ENCODE results near the gene KCNT2.

DNA sequence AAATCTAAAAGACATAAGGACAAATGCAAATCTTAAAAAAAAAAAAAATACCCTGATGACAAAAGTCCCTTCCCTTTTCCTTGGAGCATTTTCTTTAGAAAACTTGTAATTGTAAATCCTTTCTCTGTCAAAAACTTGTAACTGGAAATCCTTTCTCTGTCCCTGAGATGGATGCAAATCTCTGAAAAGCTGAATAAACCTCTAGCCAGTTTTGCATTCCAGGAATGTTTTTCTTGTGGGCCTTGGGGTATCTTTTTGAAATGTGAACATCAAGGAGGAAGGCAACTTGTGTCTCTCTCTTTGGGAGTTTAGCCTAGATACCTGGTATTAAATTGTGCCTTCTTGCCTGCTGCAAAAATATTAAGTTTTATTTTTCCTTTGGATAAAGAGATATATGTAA lies 305.3 kb downstream of the KCNT2 start:
- no peak for TF ChIP-seq CHD2 (IDR thresholded peaks at IDR 0.05; ENCODE audit: low read length)
- TF ChIP-seq, protein P1, sequence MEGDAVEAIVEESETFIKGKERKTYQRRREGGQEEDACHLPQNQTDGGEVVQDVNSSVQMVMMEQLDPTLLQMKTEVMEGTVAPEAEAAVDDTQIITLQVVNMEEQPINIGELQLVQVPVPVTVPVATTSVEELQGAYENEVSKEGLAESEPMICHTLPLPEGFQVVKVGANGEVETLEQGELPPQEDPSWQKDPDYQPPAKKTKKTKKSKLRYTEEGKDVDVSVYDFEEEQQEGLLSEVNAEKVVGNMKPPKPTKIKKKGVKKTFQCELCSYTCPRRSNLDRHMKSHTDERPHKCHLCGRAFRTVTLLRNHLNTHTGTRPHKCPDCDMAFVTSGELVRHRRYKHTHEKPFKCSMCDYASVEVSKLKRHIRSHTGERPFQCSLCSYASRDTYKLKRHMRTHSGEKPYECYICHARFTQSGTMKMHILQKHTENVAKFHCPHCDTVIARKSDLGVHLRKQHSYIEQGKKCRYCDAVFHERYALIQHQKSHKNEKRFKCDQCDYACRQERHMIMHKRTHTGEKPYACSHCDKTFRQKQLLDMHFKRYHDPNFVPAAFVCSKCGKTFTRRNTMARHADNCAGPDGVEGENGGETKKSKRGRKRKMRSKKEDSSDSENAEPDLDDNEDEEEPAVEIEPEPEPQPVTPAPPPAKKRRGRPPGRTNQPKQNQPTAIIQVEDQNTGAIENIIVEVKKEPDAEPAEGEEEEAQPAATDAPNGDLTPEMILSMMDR (IDR thresholded peaks at IDR 0.05; ENCODE audit: control extremely low read depth in 1 of 3, insufficient read depth in 1 of 3, low read depth in 1 of 3, low read length in 3 of 3): no peak
- TF ChIP-seq RAD21 (IDR thresholded peaks at IDR 0.05 in 1 of 2, conservative IDR thresholded peaks at IDR 0.05 in 1 of 2; ENCODE audit: low read depth in 2 of 2, low read length in 2 of 2): no peak
- TF ChIP-seq GTF2F1 (IDR thresholded peaks at IDR 0.05; ENCODE audit: borderline replicate concordance, low read depth, low read length): no peak
- no peak for TF ChIP-seq RFX5 (IDR thresholded peaks at IDR 0.05; ENCODE audit: borderline replicate concordance, low read depth, low read length)
- peak; percentile 81; the same call in 1 of the 2 replicates for TF ChIP-seq TEAD4 (IDR thresholded peaks at IDR 0.05; ENCODE audit: low read depth, low read length)
- no peak for TF ChIP-seq EZH2 (IDR thresholded peaks at IDR 0.05; ENCODE audit: low read depth, low read length, severe bottlenecking)
- TF ChIP-seq CREB1 (IDR thresholded peaks at IDR 0.05): no peak
- TF ChIP-seq TBP (IDR thresholded peaks at IDR 0.05; ENCODE audit: low read depth, low read length): no peak
- TF ChIP-seq EP300 (IDR thresholded peaks at IDR 0.05; ENCODE audit: borderline replicate concordance in 1 of 2, low read depth in 2 of 2, low read length in 2 of 2): no peak
- TF ChIP-seq CEBPB (IDR thresholded peaks at IDR 0.05; ENCODE audit: low read depth, low read length): no peak

All from H1 (cell line).